GM21526 (cell line): ENCODE measurements around the gene OLFM2.
"Not testable (repeated sequence)": the region's sequence is repeated elsewhere in the genome, so short reads cannot be mapped to it uniquely, and the experiment has no call there.

Experiments
- ATAC-seq: cut with Tn5 transposase; IDR thresholded peaks from one replicate; pipeline ENCODE4 v1.9.1; 2021; ENCODE audit warnings: moderate library complexity; ENCODE audit not compliant: unreplicated experiment, low FRiP score

The OLFM2 gene

GRCh38 chr19:9868983-9869617 is 67.2 kb downstream of the OLFM2 start:
- no peak for ATAC-seq

- no peak for ATAC-seq
These were observed 70.4 kb downstream of the OLFM2 start for GRCh38 chr19:9865732-9866501.

- no peak for ATAC-seq
These were observed 72.6 kb downstream of the OLFM2 start for GRCh38 chr19:9863759-9864158.

DNA sequence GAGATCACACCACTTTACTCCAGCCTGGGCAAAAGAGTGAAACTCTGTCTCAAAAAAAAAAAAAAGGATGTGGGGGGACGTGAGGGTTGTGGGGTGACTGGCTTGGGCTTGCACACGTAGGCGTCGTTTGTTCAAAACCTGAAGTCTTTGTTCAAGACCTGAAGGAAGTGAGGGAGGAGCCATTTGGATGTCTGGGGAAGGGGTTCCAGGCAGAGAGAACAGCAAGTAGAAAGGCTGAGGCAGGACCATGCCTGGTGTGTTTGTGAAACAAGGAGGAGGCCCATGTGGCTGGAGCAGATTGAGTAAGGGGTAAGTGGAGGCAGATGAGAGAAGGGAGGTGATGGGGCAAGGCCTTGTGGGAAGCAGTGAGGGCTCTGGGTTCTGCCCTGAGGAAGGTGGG is 73.4 kb downstream of the OLFM2 start:
- no peak for ATAC-seq

GRCh38 chr19:9861503-9861902 is 74.8 kb downstream of the OLFM2 start:
- ATAC-seq = no peak

DNA sequence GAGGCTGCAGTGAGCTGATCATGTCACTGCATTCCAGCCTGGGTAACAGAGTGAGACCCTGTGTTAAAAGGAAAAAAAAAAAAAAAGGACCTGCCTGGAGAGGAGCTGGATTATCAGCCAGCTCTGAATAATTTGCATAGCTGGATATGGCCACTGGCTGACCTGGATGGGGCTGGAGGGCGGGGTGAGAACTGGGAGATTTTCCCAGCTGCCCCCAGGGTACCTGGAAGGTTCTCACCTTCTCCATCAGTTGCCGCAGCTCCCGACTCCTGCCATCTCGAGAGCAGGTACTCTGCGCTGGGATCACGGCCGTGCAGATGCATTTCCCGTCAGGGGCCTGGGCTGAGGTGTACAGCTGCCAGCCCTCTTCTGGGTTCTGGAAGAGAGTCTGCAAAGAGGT is 75.9 kb downstream of the OLFM2 start:
- no peak for ATAC-seq

GRCh38 chr19:9858766-9859165 is 77.5 kb downstream of the OLFM2 start:
- ATAC-seq = no peak

- ATAC-seq = no peak
These were observed 78.2 kb downstream of the OLFM2 start for GRCh38 chr19:9857920-9858746.

DNA sequence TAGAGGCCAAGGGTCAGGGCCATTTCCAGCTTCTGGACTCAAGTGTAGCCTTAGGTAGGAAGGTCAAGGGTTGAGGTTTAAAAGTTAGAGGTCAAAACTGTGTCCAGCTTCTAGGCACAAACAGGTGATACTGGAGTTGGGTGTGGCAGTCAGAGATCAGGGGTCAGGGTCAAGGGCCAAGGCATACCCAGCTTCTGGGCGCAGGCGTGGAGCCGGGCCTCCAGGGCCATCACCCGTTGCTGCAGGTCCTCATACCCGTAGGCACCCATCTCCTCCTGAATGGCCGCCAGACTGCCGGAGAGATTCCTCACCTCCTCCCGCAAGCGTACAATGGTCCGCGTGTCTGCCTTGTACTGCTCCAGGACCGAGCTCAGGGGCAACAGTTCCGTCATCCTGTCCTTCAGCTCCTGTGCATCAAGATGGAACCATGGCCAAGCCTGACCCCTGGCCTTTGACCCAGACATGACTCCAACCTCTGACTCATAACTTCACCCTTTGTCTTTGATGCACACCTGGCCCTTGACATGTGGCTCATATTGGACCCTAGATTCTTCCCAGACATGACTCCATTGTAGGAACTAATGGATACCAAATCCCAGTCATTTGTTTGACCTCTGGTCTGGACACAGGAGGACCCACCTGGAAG is 79.1 kb downstream of the OLFM2 start:
- ATAC-seq = no peak

DNA sequence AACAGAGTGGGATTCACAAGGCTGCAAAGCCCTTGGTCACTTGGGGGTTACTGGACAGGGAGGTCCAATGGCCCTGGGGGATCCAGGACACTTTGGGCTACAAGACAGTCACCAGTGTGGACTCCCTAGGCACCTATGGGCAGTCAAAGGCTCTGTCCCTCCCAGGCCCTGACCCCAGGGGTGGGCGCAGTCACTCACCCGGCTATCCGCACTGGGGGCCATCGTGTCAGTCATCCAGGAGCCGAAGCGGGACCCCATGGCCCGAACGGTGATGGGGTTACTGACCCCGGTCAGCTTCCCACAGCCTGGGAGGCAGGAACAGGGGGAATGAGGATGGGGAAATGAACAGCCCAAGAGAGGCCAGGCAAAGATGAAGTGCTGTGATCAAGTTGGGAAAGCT is 79.7 kb downstream of the OLFM2 start:
- no peak for ATAC-seq

- no peak for ATAC-seq
These were observed 82.0 kb downstream of the OLFM2 start for GRCh38 chr19:9854282-9854846.

- no peak for ATAC-seq
These were observed 85.9 kb downstream of the OLFM2 start for GRCh38 chr19:9850235-9850959.

DNA sequence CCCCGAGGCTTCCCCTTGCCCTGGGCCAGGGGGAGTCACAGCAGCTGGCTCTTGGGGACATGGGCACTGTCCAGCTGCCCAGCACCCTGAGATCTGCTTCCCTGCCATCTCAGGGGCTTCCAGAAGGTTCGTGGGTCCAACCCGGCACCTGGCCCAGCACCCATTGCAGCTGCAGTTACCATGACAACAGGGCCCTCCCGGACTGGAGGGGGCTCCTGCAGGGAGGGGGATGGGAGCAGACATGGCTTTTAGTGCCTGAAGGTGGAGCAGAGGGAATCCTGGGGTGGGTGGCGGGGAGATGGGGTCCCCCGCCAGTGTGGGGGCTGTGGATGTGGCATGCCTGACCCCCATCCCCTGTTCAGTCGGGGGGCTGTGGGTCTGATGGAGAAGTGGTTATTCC is 86.5 kb downstream of the OLFM2 start:
- no peak for ATAC-seq

GRCh38 chr19:9848762-9849161 is 87.6 kb downstream of the OLFM2 start:
- ATAC-seq = no peak

- ATAC-seq = no peak
These were observed 88.3 kb downstream of the OLFM2 start for GRCh38 chr19:9848060-9848459.

DNA sequence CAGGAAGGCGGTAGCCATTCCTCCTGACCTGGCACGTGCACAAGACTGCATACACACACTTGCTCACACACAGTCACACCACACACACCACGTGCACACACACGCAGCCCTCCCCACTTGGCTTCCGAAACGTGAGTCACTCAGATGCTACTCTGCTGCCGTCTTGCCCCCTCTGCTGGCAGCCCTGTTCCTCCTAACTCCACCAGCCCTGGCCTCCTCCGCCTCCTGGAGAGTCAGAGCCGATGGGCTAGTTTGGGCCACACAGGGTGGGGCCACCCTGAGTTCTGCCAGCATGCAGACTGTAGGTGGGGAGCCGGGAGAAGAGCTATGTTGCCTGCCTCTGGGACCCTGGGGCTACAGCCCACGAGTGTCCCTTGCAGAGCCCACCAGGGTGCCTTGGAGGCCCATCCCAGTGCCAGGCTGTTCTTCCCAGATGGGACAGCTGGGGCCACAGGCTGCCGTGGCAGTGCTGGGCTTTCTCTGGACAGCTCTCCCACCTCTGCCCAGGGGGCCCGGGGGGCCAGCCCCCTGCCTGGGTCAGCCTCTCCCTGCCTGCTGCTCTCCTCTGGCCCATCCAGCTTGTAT is 89.1 kb downstream of the OLFM2 start:
- no peak for ATAC-seq

GRCh38 chr19:9843626-9844273 is 92.6 kb downstream of the OLFM2 start:
- not testable (repeated sequence) for ATAC-seq

GRCh38 chr19:9842834-9843625 is 93.3 kb downstream of the OLFM2 start:
- ATAC-seq = no peak
